Measurements from ENCODE around the gene PDGFD. TPM values are rescaled to one million over a fixed set of nuclear protein-coding genes. Genes with fewer than 3 reads are reported as not detected.

The PDGFD gene
- total RNA-seq, 1 donor from 2014 or later, result 17.2 TPM

DNA sequence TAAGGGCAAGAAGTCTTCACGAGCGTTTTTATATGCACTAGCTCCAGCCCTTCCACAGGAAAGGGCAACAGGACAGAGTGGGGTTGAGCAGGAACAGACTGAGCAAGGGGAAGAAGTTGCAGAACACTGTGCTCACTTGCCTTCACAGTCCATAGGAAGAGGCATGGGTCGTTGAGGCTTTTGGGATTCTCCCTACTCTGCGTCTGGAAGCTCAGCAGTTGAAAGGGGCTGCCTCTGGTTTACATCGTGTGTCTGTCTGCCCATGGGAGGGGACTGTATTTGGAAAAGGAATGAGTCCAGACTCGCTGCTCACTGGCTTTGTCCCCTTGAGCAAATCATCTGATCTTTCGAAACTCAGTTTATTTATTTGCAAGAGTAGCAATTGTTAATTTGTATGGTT, 1.1 kb upstream of the PDGFD start:
- H3K27me3 Mint-ChIP-seq (ENCODE audit: unreplicated experiment), result peaks cover 6% of the 10 kb centered on the region
- TF ChIP-seq CTCF (IDR thresholded peaks at IDR 0.05; ENCODE audit: unreplicated experiment), result no peak
- peaks cover 20% of the 10 kb centered on the region for H3K4me1 Mint-ChIP-seq (ENCODE audit: unreplicated experiment)
- H3K27ac Mint-ChIP-seq (ENCODE audit: unreplicated experiment), result peak overlapping the region; percentile 68
- DNase-seq (ENCODE audit: low spot score), result no peak
- H3K9me3 Mint-ChIP-seq (ENCODE audit: unreplicated experiment), result no peaks in the 10 kb centered on the region
- no peaks in the 10 kb centered on the region for H3K36me3 Mint-ChIP-seq (ENCODE audit: low read depth, unreplicated experiment)
- H3K4me3 Mint-ChIP-seq (ENCODE audit: unreplicated experiment), result no peak overlapping the region

DNA sequence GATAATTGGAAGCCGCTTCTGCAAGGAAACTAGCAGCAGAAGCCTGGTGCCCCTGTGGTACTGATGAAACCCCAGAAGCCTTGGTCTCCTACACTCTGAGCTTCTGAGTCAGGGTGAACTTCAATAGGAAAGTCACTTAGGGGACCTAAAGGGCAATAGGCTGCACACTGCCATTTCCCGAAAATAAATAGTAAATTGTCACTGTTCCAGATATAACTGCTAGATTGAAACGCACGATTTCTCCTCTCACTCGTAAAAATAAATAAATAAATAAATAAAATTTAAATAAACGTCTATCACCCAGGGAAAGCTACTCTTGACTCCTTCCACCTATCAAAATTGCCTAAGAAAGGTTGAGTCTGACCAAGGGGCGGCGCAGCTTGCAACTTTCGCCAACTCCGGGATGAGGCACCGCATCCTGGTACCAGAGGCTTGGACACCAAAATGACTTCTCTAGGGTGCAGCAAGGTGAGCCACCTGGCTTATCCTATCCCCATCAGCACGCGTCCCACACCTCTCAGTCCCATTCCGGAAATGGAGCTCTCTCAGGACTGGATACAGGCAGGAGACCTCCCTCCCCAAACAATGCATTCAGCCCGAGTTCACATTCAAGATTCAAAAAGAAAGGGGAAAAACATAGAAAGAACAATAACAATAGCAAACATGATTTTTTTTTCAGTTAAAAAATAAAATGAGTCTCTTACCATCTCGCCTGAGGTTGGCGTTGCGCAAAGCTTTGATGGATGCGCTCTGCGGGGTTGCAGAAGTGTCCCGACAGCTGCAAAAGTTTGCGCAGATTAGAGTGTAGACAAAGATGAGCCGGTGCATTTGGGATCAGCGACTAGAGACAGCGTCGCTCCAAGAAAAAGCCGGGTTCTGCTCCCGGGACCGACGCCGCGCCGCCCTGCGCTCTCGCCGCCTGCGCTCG, 583 bp downstream of the PDGFD start:
- peak overlapping the region; percentile 97 for H3K4me3 Mint-ChIP-seq (ENCODE audit: unreplicated experiment)
- peaks cover 23% of the 10 kb centered on the region for H3K4me1 Mint-ChIP-seq (ENCODE audit: unreplicated experiment)
- H3K27ac Mint-ChIP-seq (ENCODE audit: unreplicated experiment), result no peak overlapping the region
- DNase-seq (ENCODE audit: low spot score), result peak; percentile 43
- peaks cover 6% of the 10 kb centered on the region for H3K27me3 Mint-ChIP-seq (ENCODE audit: unreplicated experiment)
- no peak for TF ChIP-seq CTCF (IDR thresholded peaks at IDR 0.05; ENCODE audit: unreplicated experiment)
- H3K36me3 Mint-ChIP-seq (ENCODE audit: low read depth, unreplicated experiment), result no peaks in the 10 kb centered on the region
- no peaks in the 10 kb centered on the region for H3K9me3 Mint-ChIP-seq (ENCODE audit: unreplicated experiment)

GRCh38 chr11:104161751-104162450, 2.0 kb downstream of the PDGFD start:
- peaks cover 33% of the 10 kb centered on the region for H3K4me1 Mint-ChIP-seq (ENCODE audit: unreplicated experiment)

DNA sequence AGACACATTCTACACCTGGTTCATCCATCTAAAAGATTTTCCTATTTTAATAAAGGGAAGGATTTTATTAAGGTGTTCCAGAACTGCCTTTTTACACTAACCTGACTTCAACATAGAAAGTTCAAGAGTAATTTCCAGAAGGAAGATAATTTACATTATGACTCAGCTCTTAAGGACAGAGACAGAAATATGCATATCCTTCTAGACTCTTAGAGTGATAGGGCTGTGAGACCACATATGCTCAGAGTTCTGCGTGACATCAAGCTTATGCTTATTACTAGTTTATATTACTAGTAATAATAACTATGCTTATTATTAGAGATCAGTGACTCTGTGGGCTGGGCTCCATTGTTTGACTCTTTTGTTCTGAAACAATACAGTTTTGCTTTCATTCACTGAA, 4.6 kb downstream of the PDGFD start:
- Mint-ChIP-seq H3K27me3 (ENCODE audit: unreplicated experiment) (peaks cover 2% of the 10 kb centered on the region), H3K4me3 (ENCODE audit: unreplicated experiment) (no peak overlapping the region), H3K4me1 (ENCODE audit: unreplicated experiment) (peaks cover 47% of the 10 kb centered on the region), H3K9me3 (ENCODE audit: unreplicated experiment) (no peaks in the 10 kb centered on the region), H3K27ac (ENCODE audit: unreplicated experiment) (no peak overlapping the region), H3K36me3 (ENCODE audit: low read depth, unreplicated experiment) (no peaks in the 10 kb centered on the region)
- DNase-seq (ENCODE audit: low spot score), result no peak
- TF ChIP-seq CTCF (IDR thresholded peaks at IDR 0.05; ENCODE audit: unreplicated experiment), result no peak

More at GRCh38 chr11:104161751-104162450, 2.0 kb downstream of the PDGFD start:
- DNase-seq (ENCODE audit: low spot score), result no peak
- H3K9me3 Mint-ChIP-seq (ENCODE audit: unreplicated experiment), result no peaks in the 10 kb centered on the region
- H3K4me3 Mint-ChIP-seq (ENCODE audit: unreplicated experiment), result peak overlapping the region; percentile 42
- peaks cover 6% of the 10 kb centered on the region for H3K27me3 Mint-ChIP-seq (ENCODE audit: unreplicated experiment)
- TF ChIP-seq CTCF (IDR thresholded peaks at IDR 0.05; ENCODE audit: unreplicated experiment), result no peak
- H3K27ac Mint-ChIP-seq (ENCODE audit: unreplicated experiment), result no peak overlapping the region
- no peaks in the 10 kb centered on the region for H3K36me3 Mint-ChIP-seq (ENCODE audit: low read depth, unreplicated experiment)
